GM18870 (cell line): Measurements from ENCODE around the gene CHIT1.
"Not testable (repeated sequence)": the region's sequence is repeated elsewhere in the genome, so short reads cannot be mapped to it uniquely, and the experiment has no call there.

ENCODE experiments used
- ATAC-seq: cut with Tn5 transposase; IDR thresholded peaks from one replicate; pipeline ENCODE4 v1.9.1; 2021; ENCODE audit warnings: moderate library complexity; ENCODE audit not compliant: unreplicated experiment

The CHIT1 gene

DNA sequence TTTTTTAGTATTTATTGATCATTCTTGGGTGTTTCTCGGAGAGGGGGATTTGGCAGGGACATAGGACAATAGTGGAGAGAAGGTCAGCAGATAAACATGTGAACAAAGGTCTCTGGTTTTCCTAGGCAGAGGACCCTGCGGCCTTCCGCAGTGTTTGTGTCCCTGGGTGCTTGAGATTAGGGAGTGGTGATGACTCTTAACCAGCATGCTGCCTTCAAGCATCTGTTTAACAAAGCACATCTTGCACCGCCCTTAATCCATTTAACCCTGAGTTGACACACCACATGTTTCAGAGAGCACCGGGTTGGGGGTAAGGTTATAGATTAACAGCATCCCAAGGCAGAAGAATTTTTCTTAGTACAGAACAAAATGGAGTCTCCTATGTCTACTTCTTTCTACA lies 36.7 kb upstream of the CHIT1 start:
- ATAC-seq: not testable (repeated sequence)

DNA sequence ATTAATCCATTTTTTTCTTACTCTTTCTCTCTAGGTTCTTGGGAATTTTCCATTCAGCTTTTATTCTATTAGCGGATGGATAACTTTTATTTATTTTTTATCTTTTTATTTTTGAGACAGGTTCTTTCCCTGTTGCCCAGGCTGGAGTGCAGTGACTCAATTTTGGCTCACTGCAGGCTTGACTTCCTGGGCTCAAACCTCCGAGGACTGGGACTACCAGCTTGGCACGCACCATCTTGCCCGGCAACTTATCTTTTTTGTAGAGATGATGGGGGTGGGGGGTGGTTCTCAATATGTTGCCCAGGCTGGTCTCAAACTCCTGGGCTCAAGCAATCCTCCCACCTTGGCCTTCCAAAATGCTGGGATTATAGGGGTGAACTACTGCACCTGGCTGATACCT lies 36.1 kb upstream of the CHIT1 start:
- ATAC-seq: no peak

DNA sequence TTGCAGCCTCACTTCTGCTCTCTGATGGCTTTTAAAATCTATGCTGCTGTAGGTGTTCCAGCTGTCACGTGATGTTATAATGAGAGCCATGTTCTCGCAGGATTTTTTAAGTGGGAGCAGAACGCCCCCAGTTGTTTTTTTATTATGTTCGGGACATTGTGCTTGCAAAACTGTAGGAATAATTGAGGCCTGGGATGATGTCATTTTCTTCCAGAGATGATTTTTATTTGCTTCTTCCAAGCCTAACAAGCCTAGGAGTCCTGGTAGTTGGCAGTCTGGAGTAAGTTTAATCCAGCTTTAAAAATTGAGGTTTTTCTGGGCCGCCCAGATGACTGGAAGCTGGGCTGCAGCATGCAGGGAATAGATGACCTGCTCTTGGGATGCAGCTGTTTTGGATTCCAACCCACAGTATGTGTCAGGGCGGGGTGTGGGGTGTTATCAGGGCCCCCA lies 34.6 kb upstream of the CHIT1 start:
- no peak for ATAC-seq

DNA sequence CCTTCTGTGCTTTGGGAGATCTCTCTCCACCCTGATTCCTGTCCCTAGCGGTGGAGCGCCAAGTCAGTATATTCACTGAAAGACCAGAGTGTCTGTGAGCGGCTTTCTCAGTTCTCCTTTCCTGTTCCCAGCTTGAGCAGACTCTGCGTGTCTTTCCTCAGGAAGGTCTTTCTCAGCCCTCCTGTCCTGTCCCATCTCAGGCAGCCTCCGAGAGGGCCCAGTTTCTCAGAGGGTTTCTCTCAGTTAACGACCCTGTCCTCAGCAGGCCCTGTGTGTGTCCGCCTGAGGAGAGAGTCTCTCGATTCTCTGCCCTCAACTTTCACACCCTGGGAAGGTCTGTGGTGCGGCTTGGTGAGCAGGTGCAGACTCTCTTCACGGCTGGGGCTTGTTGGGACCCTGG lies 34.0 kb upstream of the CHIT1 start:
- no peak for ATAC-seq

DNA sequence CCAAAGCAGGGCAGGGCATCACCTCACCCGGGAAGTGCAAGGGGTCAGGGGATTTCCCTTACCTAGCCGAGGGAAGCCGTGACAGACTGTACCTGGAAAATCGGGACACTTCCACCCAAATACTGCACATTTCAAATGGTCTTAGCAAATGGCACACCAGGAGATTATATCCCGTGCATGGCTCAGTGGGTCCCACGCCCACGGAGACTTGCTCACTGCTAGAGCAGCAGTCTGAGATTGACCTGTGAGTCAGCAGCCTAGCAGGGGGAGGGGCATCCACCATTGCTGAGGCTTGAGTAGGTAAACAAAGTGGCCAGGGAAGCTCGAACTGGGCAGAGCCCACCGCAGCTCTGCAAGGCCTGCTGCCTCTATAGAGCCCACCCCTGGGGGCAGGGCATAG lies 27.2 kb upstream of the CHIT1 start:
- not testable (repeated sequence) for ATAC-seq

DNA sequence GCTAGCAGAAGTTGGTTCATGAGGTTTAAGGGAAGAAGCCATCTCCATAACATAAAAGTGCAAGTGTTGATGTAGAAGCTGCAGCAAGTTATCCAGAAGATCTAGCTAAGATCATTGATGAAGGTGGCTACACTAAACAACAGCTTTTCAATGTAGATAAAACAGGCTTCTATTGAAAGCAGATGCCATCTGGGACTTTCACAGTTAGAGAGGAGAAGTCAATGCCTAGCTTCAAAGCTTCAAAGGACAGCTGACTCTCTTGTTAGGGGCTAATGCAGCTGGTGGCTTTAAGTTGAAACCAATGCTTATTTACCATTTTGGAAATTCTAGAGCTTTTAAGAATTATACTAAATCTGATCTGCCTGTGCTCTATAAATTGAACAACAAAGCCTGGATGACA lies 25.3 kb upstream of the CHIT1 start:
- ATAC-seq: not testable (repeated sequence)

DNA sequence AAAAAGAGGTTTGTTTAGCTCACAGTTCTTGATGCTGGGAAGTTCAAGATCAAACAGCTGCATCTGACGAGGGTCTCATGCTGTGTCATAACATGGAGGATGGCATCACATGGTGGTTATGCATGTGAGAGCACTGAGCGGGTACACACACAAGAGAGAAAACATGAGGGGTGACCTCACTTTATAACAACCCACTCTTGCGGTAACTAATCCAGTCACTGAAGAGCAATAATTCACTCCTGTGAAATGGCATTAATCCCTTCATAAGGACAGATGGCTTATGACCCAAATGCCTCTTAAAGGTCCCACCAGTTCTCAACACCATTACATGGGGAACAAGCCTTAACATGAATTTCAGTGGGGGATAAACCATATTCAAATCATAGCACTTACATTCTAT lies 23.2 kb upstream of the CHIT1 start:
- no peak for ATAC-seq

DNA sequence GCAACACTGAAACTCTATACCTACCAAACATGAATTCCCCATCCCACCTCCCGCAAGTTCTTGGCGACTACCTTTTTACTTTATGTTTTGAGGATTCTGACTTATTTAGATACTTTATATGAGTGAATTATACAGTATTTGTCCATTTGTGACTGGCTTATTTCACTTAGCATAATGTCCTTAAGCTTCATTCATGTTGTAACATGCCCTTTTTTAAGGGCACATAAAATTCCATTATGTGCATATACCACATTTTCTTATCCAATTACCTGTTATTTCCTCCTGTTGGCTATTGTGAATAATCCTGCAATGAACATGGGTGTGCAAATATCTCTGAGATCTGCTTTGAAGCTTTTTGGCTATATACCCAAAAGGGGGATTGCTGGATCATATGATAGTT lies 22.0 kb upstream of the CHIT1 start:
- no peak for ATAC-seq

DNA sequence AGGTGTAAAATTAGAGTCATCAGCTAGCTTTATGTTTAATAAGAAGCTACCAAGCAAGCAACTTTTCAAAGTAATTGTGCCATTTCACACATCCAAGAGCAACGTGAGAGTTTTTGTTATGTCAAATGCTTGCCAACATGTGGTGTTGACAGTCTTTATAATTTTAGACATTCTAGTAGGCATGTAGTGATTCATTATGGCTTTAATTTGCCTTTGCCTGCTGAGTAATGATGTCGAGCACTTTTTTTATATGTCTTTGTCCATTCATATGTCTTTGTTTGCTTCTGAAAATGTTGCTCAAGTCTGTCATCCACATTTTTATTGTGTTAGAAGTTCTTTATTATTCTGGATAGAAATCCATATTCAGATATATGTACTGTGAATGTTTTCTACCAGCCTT lies 21.4 kb upstream of the CHIT1 start:
- ATAC-seq: no peak

DNA sequence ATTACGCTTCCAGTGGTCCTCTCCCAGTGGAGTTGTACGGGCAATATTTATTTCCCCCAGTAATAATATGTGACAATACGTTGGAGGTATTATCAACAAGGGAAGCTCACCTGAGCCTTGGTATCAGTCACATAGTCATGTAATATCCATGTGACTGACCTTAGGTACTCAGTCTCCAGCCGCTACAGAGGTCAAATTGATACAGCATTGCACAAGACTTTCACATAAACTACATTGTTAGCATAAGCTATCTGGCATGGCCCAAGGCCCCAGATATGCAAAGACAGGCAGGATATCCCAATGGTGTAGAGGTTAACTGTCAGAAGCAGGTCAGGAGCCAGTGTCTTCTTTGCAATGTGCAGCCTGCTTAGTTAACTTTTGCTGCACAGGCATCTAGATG lies 15.3 kb upstream of the CHIT1 start:
- no peak for ATAC-seq

DNA sequence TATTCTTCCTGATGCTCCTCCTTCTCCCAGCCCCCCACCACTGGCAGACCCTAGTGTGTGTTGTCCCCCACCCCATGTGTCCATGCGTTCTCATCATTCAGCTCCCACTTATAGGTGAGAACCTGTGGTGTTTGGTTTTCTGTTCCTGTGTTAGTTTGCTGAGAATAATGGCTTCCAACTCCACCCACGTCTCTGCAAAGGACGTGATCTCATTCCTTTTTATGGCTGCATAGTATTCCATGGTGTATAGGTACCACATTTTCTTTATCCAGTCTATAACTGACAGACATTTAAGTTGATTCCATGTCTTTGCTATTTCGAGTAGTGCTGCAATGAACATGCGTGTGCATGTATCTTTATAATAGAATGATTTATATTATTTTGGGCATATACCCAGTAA lies 12.2 kb upstream of the CHIT1 start:
- not testable (repeated sequence) for ATAC-seq

DNA sequence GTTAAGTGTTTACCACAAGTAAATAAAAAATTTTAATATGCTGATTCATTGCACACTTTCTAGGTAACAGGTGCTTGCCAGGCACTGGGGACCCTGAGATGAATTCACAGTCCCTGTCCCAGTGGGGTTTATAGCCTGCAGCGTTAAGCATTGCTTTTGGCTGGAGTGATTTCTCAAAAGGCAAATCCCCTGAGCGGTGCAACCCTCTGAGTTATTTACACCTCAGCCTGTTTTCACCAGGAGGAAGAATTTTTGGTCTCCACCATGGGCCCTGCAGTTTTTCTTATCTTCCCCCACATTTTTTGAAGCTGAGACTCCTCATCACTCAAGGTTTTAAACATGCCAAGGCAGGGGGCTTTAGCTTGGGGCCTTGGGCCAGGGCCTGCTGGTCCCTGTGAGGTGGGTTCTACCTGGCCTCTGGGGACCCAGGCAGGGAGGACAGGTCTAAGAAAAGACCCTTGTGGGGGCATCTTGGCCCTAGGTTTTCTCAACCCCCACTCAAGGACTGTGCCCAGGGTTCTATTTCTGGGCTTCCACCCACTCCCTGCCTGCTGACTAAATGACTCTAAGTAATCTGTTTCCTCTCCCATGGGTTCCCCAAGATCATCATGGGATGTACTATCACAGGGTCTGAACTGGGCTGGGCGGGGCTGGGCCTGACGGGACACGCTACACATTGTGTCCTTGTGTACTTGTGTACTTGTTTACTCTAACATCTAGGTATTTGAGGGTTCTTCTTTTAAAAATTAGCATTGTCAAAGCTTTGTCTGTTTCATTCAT lies 10.2 kb upstream of the CHIT1 start:
- no peak for ATAC-seq

DNA sequence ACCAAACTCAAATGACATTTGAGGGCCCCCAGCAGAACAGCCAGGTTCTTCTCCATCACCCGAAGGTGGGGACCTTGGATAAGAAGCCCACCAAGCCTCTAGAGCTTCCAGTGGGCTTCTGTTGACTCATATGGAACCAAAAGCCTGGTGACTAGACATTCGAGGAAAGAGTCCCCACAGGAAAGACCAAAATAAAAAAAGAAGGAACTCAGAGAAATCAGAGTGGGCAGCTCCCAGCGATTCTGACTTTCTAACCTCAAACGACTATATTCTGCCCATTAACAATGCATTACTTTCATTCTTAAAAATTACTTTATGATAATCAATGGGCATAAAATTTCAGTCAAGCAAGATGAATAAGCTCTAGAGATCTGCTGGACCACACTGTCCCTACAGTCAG lies 9.6 kb upstream of the CHIT1 start:
- no peak for ATAC-seq

DNA sequence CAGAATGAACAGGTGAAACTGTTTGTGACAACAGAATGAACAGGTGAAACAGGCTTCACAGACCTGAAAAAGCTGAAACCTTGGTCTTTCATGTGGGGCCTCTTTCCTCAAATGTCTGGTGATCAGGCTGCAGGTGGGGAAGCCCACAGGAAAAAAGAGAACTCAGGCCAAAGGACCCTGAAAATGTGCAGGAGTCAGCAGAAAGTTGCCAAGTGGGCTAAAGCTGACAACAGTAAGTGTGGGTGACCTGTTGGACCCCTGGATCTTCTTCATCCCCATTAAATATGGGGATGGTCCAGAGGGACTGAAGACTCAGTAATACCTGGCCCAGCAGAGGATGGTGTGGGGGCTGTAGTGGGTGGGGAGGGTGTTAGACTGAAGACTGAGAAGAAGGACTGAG lies 9.1 kb upstream of the CHIT1 start:
- ATAC-seq: no peak

DNA sequence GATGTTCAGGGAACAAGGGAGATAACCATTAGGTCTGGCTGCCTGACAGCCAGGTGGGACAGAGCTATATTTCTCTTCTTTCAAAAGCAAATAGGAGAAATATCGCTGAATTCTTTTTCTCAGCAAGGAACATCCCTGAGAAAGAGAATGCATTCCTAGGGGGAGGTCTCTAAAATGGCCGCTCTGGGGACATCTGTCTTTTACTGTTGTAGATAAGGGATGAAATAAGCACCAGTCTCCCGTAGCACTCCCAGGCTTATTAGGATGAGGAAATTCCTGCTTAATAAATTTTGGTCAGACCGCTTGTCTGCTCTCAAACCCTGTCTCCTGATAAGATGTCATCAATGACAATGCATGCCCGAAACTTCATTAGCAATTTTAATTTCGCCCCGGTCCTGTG lies 5.4 kb upstream of the CHIT1 start:
- ATAC-seq: not testable (repeated sequence)

DNA sequence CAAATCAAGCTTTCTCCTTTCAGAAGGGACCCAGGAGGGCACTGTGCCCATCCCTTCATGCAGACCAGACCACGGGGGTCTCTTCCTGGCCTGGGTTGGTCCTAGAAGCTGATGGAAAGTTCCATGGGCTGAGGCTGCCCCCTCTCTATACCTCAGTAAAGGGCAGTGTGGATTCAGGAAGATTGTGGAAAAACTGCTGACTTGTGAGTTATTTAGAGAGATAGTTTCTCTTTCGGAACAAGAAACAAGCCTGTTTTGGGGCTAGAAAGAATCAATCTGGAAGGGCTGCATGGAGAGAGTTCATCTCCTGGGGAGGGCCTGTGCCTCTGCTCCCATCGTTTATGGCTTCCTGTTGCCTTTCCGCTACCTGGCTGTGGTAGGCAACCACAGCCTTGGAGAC lies 803 bp downstream of the CHIT1 start:
- ATAC-seq: no peak

DNA sequence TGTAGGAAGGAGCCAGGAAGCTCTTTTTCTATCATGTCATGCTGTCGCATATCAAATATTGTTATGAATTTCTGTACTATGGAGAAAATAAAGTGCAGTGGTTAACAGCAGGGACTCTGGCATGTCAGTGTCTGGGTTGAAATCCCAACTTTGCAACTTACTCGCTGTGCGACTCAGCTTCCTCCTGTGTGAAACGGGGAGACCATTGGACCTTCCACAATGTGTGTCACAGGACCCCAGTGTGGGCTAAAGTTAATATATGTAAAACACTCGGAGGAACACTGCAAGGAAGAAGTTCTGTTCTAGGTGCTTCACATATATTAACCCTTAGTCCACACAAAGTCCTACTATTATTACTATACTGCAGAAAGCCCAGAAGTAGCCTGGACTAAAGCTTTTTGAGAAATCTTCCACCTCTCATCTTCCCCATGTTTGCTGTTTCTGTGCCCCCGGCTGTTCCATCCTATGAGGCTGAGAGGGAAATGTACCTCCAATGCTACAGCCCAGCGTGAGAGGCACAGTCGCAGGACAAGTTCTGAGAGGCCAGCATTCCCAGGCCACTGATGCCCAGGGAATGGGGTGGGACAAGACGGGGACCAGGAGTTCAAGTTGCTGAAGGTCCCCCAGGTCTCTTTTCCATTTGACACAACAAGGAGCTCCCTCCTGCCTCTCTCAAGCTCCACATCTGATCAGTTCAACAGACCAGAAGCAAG lies 1.9 kb downstream of the CHIT1 start:
- no peak for ATAC-seq

DNA sequence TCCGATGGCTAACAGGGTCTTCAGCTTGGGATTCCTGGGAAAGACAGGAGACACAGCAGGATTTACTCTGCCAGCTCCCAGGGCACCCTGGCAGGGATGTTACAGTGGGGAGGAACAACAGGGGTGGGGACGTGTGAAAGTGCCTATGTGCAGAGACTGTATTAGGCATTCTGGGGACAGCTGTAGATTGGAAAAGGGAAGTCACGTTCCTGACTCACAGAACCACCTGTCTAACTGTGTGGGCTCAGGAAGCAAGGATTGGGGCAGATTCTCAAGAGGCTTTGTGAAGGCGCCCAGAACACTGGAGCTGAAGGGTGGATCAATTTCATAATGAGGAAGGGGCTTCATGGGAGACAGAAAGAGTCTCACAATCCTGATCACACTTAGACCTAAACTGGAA lies 4.4 kb downstream of the CHIT1 start:
- ATAC-seq: no peak

DNA sequence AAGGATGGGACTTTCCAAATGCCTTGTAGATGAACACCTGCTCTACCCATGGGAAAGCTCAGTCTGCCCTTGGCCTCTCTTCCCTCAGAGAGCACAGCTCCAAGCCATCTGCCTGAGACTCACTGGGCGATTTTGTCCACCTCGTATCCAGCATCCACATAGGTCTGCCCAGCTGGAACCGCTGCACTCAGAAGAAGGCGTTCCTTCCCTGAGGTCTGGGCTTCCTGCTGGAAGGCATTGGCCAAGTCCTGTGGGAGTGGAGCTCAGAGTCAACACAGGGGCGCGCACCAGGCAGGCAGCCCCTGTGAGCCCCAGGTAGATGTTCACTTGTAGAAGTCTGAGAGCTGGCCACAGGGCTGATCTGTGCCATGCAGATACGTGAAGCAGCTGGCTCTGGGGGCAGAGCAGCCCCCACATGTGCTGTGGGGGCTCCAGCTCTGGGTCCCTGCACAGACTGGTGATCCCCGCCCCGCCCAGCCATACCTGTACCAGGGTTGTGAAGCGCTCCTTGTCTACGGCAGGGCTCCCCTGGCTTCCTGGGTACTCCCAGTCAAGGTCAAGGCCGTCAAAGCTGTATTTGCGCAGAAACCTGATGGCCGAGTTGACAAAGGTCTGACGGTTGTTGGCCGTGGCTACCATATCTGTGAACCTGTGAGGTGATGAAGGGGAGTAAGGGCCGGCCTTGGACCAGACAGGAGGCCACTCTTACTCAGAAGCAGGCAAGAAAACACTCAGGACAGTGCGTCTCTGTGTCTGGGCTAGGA lies 6.3 kb downstream of the CHIT1 start:
- no peak for ATAC-seq

DNA sequence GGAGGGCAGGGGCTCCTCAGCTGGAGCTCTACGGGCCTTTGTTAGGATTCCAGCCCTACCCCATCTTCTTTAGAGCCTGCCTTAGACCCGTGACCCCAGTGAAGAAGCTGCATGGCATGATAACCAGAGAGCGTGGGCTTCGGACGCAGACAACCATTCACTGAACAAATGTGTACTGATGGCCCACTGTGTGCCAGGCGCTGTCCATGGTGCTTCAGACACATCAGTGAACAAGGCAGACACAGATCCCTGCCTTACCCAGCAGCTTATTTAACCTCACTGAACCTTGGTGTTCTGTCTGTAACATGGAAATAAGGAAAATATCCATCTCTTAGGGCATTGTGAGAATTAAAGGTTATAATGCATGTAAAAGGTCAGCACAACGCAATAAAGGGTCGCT lies 9.5 kb downstream of the CHIT1 start:
- ATAC-seq: no peak

DNA sequence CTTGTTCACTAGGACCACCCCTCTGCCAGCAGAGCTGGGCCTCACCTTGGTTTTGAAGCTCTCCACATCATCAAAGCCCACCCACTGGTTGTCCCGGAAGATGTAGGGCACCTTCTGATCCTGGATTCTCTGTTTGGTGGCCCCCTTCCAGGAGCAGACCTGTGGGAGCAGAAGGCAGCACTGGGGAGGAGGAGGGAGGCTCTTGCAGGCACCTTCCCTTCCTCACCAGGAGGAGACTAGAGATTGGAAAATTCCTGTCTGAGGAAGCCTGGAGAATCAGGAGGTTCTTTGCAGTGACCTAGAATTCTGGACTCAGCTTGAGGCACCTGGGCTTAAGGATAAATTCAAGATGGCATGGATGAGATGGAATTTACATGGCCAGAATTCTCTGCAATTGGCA lies 10.3 kb downstream of the CHIT1 start:
- no peak for ATAC-seq

DNA sequence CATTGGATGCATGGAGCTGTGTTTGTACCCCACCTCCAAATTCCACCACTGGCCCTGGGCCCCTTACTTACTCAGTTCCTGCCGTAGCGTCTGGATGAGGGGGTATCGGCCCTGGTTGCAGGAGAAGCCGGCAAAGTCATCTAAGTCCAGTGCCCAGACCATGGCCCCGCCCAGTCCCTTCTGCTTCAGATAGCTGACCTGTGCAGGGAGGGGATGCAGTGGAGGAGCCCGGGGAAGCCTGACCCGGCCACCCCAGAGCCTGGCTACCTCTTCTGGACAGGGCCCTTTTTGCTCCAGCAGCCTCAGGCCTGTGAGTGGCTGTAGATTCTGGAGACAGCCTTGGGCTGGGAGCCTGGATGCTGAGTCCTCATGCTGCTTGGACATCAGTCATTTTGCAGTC lies 11.8 kb downstream of the CHIT1 start:
- no peak for ATAC-seq
